ENCODE data around the gene DMD. TPM values are rescaled to one million over a fixed set of nuclear protein-coding genes. Genes with fewer than 3 reads are reported as not detected.
A peak's percentile ranks its signal among the peaks of the same experiment; 100 is the strongest.
"Not testable (repeated sequence)": the region's sequence is repeated elsewhere in the genome, so short reads cannot be mapped to it uniquely, and the experiment has no call there.

Gene DMD
- total RNA-seq, result 127 TPM

DNA sequence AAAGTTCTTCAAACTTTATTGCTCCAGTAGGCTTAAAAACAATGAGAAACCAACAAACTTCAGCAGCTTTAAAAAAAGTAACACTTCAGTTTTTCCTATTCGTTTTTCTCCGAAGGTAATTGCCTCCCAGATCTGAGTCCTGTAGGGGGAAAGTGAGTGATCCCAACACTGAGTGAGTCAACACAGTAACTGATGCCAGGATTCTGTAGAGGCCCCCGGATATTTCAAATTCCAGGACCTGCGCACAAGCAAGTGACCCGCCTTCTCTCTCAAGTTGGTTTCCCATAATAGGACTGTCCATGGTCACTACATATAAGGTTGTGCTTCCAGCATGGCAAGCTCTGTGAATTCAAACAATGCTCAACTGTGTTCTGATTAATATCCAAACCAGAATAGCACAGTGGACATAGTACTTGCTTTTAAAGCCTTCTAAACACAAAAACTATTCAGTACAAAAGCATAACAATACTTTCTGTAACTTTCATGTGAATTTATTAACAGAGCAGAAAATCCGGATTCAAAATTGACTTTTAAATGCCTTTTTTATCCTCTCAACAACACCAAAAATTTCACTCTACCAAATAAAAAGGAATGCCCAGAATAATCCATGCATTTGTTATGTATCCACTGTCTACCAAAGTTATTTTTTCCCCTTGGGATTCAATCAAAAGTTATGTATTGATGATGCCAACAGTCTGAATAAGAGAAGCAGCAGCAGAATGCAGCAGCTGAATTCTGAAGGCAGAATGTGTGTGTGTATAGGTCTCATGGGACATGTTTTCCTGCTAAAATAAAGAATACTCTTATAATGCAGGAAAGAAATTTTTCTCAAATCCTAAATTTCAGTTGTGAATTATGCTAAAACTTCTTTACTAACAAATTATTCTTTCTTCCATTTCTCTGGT is at the start of gene DMD:
Gene DMD (minus strand): TSS at position 194 of the 905 bp plus-strand sequence. CDS start 237 bp downstream, outside the sequence.
- peak; percentile 45 for DNase-seq (ENCODE audit: low spot score)

GRCh38 chrX:33252306-33252825 is 41.0 kb upstream of the DMD start:
- no peak for DNase-seq (ENCODE audit: low spot score)

DNA sequence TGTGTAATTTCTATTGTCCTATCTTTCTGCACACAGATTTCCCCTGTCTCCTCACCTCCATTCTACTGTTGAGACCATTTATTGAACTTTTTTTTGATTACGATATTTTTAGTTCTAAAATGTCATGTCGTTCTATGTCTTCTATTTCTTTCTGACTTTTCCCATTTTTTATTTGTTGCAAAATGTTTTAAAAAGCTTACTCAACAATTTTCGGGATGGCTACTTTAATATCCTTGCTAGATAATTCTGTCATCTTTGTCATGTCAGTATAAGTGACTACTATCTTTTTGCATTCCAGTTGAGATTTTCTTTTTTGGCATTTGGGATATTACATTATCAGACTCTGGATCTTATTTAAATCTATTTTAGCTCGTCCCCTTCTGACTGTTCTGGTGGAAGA is 7.5 kb upstream of the DMD start:
- no peak for DNase-seq (ENCODE audit: low spot score)

DNA sequence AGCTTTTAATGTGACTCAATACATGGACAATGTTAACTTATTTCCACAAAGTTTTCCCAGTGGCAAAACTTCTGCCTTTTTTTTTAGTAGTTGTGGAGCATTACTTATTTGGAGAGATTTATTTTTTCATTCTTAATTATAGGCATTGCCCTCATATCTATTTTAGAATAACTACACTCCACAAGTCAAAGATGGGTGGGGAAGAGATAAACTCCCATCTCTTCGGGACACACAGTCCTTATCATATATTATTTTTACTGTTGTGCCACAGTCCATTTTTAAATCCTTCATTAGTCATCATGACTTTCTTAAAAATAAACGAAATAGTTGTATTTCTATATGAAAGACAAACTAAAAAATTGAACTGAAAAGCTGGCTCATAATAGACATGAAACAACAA is 1.2 kb downstream of the DMD start:
- DNase-seq (ENCODE audit: low spot score), result no peak

GRCh38 chrX:33207056-33207455 is 4.3 kb downstream of the DMD start:
- DNase-seq (ENCODE audit: low spot score), result no peak

DNA sequence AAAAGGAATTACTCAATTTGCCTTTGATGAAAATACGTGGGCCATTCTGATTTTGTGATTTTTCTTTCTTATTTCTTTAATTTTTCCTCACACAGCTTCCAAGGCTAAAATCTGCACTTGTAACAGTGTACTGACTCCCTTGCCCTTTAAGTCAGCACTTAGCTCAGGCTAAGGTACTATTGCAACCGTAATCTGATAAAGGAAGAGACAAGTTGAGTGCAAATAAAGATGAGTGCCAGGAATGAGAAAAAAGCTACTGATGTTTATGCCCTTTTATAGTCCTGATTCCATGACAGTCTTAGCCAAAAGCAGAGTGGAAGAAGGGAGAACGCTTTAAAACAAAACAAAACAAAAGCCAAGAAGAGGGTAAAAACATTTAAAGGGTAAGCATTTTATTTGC is 6.0 kb downstream of the DMD start:
- DNase-seq (ENCODE audit: low spot score), result no peak

DNA sequence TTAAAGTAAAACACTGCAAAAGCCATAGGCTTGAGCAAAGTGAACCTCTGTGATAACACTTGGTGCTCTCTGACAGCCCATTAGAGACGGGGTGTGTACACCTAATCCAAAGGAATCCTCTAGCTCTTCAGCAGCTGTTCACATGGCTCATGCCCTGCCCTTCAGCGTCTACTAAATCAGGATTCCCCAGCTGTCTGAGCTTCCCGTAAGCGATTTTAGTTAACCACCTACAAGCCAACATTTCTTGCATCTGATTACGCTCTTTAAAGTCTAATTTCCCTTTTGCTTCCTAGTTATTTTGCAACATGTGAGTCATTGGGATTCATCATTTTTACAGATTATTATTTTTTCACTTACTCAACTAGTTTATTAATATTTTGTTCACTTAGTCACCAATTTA is 6.5 kb downstream of the DMD start:
- DNase-seq (ENCODE audit: low spot score), result no peak

- DNase-seq (ENCODE audit: low spot score), result no peak
These were observed 12.6 kb downstream of the DMD start for GRCh38 chrX:33198561-33199279.

GRCh38 chrX:33195698-33196097 is 15.7 kb downstream of the DMD start:
- DNase-seq (ENCODE audit: low spot score), result no peak

DNA sequence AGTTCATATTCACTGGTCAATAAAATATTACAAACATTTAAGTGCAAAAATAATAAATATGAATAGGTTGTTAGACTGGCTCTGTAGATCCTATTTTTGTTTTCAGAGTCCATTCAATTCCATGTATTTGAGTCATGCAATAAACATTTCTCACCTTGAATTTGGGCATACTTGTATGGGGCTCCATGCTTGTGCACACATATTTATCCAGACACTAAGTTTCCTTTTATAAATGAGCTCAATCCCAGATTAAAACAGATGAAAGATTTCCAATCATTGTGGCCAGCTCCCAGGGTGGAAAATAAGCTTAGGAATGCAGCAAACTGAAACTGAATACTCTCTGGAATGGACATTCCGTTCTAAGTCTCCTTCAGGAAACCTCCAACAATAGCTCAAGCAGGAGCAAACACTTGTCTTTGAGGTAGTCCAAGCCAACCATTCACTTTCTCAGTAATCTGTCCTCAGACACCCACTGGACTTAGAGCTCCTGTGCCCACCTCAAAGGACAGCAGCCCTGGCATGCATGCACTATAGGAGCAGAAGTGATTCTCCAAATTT is 16.4 kb downstream of the DMD start:
- DNase-seq (ENCODE audit: low spot score), result no peak

DNA sequence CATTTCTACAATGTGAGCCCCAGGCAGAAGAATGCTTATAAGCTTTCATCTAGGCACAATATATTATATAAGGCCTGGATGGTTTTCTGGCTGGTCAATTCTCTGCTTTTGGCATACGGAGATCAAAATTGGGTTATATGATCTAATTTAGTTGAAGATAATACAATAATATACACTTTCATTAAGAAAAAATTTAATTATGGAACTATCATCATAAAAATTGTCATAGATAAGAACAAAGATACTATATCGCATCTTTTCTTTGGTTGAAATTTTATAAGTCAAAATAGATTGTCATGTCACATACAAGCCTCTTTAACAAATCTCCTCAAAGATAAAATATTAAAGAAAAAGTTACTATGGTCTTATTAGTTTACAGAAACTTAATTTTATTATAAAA is 17.1 kb downstream of the DMD start:
- no peak for DNase-seq (ENCODE audit: low spot score)

- DNase-seq (ENCODE audit: low spot score), result no peak
These were observed 21.3 kb downstream of the DMD start for GRCh38 chrX:33190016-33190415.

DNA sequence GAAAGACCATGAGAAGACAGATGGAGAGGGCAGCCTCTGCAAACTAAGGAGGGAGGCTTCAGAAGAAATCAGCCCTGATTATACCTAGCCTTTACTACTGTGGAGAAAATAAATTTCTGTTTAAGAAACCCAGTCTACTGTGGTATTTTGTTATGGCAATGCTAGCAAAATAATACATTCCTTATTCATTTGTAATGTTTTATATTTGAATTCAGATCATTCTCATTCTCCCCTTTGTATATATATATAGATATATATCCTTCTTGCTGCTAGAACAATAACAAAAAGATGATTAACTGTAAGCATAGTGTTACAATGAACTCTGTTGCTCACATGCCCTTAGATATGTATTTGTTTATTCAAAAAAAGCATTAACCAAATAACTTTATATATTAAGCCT is 22.5 kb downstream of the DMD start:
- no peak for DNase-seq (ENCODE audit: low spot score)

DNA sequence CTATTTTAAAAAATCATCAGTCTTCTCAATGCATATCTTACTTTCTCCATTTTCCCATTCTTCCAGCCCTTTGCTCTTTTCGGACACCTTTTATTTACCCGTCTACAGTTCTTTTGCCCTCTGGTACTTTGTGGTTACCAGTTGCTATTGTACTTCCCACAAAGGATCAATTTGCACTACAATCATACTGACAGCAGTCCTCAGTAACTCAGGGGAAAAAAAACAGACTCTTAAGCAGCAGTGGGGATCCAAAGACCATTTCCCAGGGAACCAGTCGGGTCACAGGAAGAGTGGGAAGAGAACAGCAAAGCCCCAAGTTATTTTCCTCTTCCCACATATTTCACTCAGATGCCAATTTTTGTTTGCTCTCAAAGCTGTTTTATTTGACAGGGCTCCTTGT is 23.1 kb downstream of the DMD start:
- no peak for DNase-seq (ENCODE audit: low spot score)

DNA sequence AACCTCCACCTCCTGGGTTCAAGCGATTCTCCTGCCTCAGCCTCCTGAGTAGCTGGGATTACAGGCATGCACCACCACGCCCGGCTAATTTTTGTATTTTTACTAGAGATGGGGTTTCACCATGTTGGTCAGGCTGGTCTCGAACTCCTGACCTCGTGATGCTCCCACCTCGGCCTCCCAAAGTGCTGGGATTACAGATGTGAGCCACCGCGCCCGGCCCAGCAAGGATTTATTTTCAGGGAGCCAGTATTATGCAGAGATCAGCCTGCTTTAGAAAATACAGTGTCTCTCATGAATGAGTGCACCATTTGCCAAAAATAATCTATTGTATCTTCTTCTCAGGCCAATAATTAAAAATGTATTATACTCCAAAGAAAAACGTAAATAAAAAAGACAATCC is 26.5 kb downstream of the DMD start:
- not testable (repeated sequence) for DNase-seq (ENCODE audit: low spot score)

DNA sequence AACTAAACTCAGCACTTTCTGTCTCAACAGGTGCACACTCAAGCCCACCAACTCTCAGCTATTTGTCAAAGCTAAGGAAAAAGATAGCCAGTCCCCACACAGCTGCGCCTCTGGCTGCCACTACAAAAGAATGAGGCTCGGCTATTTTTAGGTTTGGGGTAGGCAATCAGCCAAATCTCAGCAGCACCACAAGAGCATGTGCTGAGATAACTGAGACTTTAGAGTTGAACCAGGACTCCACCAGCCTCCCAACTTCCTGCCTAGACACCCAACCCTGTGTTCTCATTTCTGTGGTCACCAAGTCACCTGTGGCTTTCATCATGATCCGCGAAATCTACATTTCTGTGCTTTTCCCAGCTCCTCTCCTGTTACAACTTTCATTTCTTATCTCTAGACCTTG is 28.0 kb downstream of the DMD start:
- peak; percentile 11 for DNase-seq (ENCODE audit: low spot score)

DNA sequence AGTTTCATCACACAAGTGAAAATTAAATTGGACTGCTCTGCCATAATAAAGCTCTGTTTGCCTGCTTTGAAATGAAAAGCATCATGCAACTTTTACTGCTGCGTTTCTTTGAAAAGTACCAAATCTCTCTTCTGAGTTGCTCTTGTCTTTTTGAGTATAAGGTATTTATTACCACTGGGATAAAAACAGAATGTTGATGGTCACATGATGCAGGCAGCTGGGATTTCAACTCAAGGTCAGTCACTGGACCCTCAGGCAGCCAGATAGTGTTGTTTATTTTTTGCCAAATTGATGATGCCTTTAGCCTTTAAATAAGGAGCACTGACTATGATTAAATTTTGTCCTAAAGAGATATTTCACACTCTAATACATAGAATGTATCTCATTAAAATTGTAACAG is 32.7 kb downstream of the DMD start:
- no peak for DNase-seq (ENCODE audit: low spot score)

DNA sequence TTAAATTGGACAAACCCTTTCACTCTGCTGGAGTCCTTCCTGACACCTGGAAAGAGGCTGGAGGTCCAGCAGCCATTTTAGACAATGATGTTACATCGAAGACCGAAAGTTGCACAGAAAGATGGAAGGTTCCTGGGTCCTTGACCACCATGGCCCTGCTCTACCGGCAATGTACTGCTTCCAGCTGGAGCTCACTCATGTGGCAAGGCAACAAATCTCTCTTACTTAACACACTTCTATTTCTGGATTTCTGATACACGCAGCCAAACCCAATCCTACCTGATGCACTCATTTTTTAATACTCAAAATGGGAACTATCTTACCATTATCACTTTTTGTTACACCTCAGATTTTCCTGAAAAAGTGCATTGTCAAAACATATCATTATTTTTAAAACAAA is 33.1 kb downstream of the DMD start:
- no peak for DNase-seq (ENCODE audit: low spot score)

DNA sequence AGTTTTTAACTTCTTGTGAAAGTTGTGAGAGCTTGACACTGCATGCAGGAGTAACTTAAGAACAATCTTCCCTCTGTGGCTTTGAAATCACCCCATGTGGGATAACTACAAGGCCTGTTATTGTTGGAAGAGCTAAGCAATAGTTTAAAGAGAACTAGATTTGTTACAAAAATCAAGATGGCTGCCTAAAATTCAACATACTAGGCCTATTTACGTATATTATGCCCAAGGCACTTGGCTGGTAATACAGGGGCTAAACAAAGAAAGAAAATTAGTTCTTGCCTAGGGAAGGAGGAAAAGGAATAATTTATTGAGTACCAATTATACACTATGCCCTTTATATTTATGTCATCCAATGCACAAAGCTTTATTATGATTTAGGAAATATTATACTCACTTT is 36.1 kb downstream of the DMD start:
- DNase-seq (ENCODE audit: low spot score), result no peak

DNA sequence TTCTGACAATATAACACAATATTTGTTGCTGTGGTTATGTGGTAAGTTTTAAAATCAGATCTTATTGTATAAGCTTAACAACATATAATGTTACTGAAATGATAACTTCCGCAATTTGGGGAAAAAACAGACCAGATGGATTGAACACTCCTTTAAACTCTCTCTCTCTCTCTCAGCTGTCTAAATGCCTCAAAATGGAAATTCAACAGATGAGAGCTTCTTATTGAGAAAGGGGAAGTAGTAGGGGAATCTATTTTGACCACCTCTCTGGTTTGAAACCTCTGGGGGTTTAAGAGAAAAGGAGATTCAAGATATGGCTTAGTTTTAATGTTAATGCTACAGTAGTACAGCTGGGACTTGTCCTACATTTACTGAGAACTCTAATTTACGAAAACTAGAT is 40.3 kb downstream of the DMD start:
- DNase-seq (ENCODE audit: low spot score), result no peak

DNA sequence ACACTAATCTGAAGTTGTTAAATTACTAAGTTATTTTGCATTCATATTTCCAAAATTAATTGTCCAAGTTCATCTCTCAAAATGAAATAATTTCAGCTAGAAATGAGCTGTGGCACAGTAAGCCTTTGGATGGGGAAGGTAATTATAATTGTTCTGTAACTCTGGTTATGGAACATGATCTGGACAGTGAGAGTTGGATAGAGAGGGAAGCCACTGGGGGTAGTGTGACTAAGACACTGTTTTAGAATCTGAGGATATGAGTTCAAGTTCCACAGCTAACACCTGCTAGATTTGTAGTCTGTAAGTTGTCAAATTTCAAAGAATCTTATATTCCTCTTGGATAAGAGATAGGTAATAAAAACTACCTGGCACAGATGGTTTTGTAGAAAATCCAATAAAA is 49.5 kb downstream of the DMD start:
- no peak for DNase-seq (ENCODE audit: low spot score)

DNA sequence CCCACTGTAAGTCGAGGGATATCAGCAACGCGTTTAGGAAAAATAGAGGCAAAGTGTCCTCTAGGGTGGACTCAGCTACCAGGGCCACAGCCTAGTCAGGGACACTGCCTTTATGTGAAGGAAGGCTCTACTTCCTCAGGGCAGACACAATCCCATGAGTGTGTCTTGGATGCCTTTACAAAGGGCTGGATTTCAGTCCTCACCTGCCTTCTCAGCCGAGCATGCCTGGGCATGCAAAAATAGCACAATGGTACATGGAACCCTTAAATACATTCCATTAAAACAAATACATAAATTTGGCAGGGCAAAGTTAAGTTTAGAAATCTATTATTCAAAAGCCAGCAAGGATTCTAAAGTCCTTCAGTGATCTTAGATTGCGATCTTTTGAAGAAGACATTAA is 51.1 kb downstream of the DMD start:
- no peak for DNase-seq (ENCODE audit: low spot score)
